GM12878 (cell line): ENCODE results near the gene DUSP8. TPM values are rescaled to one million over a fixed set of nuclear protein-coding genes. Genes with fewer than 3 reads are reported as not detected.

Experiments
- ATAC-seq: fragments of 200-7000 bp; cut with Tn5 transposase; 3 replicates; pipeline ENCODE4 v1.9.1; 2020; ENCODE audit warnings: mild to moderate bottlenecking, moderate library complexity
- BruUV-seq: library from RNA; stranded (reverse); fragments of 400-500 nt; replicated peaks from 2 replicates; lab custom pipeline; 2021; lab: Mats Ljungman, UMichigan
- CTCF ChIA-PET: fragments of 300-600 bp; sonication (Branson Sonifier 250); formaldehyde crosslinking; extraction: SDS; loops from one replicate; lab custom pipeline; 2021; ENCODE audit warnings: inconsistent platforms; lab: Yijun Ruan, JAX
- POLR2A ChIA-PET: fragments of 350-600 bp; formaldehyde crosslinking; extraction: SDS; loops from one replicate; lab custom pipeline; 2021; ENCODE audit warnings: inconsistent platforms; lab: Charles Lee
- RAD21 ChIA-PET: fragments of 300-600 bp; sonication (Branson Sonifier 250); formaldehyde crosslinking; loops from one replicate; lab custom pipeline; 2023; ENCODE audit warnings: antibody characterized with exemption; ENCODE audit not compliant: unreplicated experiment; lab: Charles Lee
- SMC1A ChIA-PET: fragments of 300-600 bp; sonication (Branson Sonifier 250); formaldehyde crosslinking; loops from one replicate; lab custom pipeline; 2023; ENCODE audit not compliant: unreplicated experiment, uncharacterized antibody; lab: Charles Lee
- DNase-seq: peaks from one replicate; pipeline ENCODE4 v3.0.0-alpha.2; 2011; ENCODE audit warnings: low read depth, low spot score
- FAIRE-seq: peaks from 3 replicates; lab custom pipeline; 2011; peaks lifted over from hg19 to GRCh38; lab: Jason Lieb, UNC
- H2AFZ ChIP-seq: 2 replicates; pipeline ENCODE4 v1.6.0; 2011; ENCODE audit warnings: low read depth, low read length, control low read depth; ENCODE audit not compliant: control insufficient read depth
- H3K27ac ChIP-seq: 2 replicates; pipeline ENCODE4 v1.5.1; 2011; ENCODE audit warnings: control low read depth; ENCODE audit not compliant: control insufficient read depth, insufficient read depth
- H3K27me3 ChIP-seq, 2 experiments: replicated peaks in 1 of 2; 2 replicates each; pipeline versions ENCODE4 v1.6.0 to v1.6.1; 2011; ENCODE audit warnings: low read length in 1 of 2; ENCODE audit not compliant: control insufficient read depth in 2 of 2, insufficient read depth in 2 of 2
- H3K36me3 ChIP-seq, 2 experiments: 2 replicates each; pipeline ENCODE4 v1.5.1; 2011; ENCODE audit warnings: low read length in 1 of 2; ENCODE audit not compliant: control insufficient read depth in 2 of 2, insufficient read depth in 2 of 2
- H3K4me1 ChIP-seq: 2 replicates; pipeline ENCODE4 v1.6.1; 2011; ENCODE audit warnings: mild to moderate bottlenecking, low read length, moderate library complexity, mixed read lengths; ENCODE audit not compliant: control insufficient read depth, insufficient read depth
- H3K4me2 ChIP-seq: 2 replicates; pipeline ENCODE4 v1.6.0; 2011; ENCODE audit warnings: control low read depth; ENCODE audit not compliant: control insufficient read depth, insufficient read depth
- H3K4me3 ChIP-seq: fragments of 200-600 bp; sonication (generic); 2 replicates; pipeline ENCODE4 v1.5.1; 2016
- H3K79me2 ChIP-seq: 2 replicates; pipeline ENCODE4 v1.6.0; 2011; ENCODE audit warnings: low read length; ENCODE audit not compliant: control insufficient read depth, insufficient read depth
- H3K9ac ChIP-seq: 2 replicates; pipeline ENCODE4 v1.8.0; 2011; ENCODE audit warnings: low read length, control low read depth, mixed read lengths; ENCODE audit not compliant: control insufficient read depth, insufficient read depth
- H3K9me3 ChIP-seq: replicated peaks from 3 replicates; pipeline ENCODE4 v1.5.1; 2011; ENCODE audit warnings: mild to moderate bottlenecking, low read length; ENCODE audit not compliant: control insufficient read depth, insufficient read depth
- H4K20me1 ChIP-seq: 2 replicates; pipeline ENCODE4 v1.6.0; 2011; ENCODE audit not compliant: control insufficient read depth, insufficient read depth
- ASH2L ChIP-seq: fragments of 300-600, 200-600 bp; sonication (generic); IDR thresholded peaks from 2 replicates; pipeline ENCODE4 v1.6.1; 2017; ENCODE audit warnings: low read depth, mild to moderate bottlenecking, borderline replicate concordance
- HCFC1 ChIP-seq: fragments of 150-350 bp; IDR thresholded peaks from 2 replicates; pipeline ENCODE4 v1.6.1; 2014; ENCODE audit warnings: low read length
- MTA3 ChIP-seq: IDR thresholded peaks from 2 replicates; pipeline ENCODE4 v1.6.1; 2012; ENCODE audit warnings: low read length, inconsistent platforms, borderline replicate concordance
- MYC ChIP-seq: IDR thresholded peaks from 2 replicates; pipeline ENCODE4 v1.6.1; 2011; ENCODE audit warnings: mild to moderate bottlenecking, low read length, moderate library complexity, inconsistent platforms; ENCODE audit not compliant: insufficient read depth, insufficient replicate concordance, insufficient read length, severe bottlenecking
- NRF1 ChIP-seq: conservative IDR thresholded peaks from 2 replicates; pipeline ENCODE4 v1.6.1; 2011; ENCODE audit warnings: mild to moderate bottlenecking, low read depth, low read length, improper control_type of control experiment
- SIN3A ChIP-seq: IDR thresholded peaks from 2 replicates; pipeline ENCODE4 v1.6.1; 2012; ENCODE audit warnings: low read depth, low read length, improper control_type of control experiment
- SMAD1 ChIP-seq: fragments of 450-650 bp; IDR thresholded peaks from 2 replicates; pipeline ENCODE4 v1.6.1; 2018; ENCODE audit warnings: mild to moderate bottlenecking, low read depth; ENCODE audit not compliant: partially characterized antibody
- SMARCA5 ChIP-seq: fragments of 450-650 bp; IDR thresholded peaks from 2 replicates; pipeline ENCODE4 v1.6.1; 2017; ENCODE audit warnings: mild to moderate bottlenecking
- SREBF1 ChIP-seq: IDR thresholded peaks from 2 replicates; pipeline ENCODE4 v1.6.1; 2012; ENCODE audit warnings: mild to moderate bottlenecking, low read length
- TAF1 ChIP-seq: IDR thresholded peaks from 2 replicates; pipeline ENCODE4 v1.6.1; 2011; ENCODE audit warnings: mild to moderate bottlenecking, low read depth, low read length, borderline replicate concordance
- ZBED1 ChIP-seq: IDR thresholded peaks from 2 replicates; pipeline ENCODE4 v1.6.1; 2016; ENCODE audit warnings: borderline replicate concordance
- ZNF24 ChIP-seq: fragments of 450-650 bp; IDR thresholded peaks from 2 replicates; pipeline ENCODE4 v1.6.1; 2017; ENCODE audit warnings: antibody characterized with exemption, mild to moderate bottlenecking
- ZSCAN29 ChIP-seq: fragments of 450-650 bp; IDR thresholded peaks from 2 replicates; pipeline ENCODE4 v1.6.1; 2017; ENCODE audit warnings: mild to moderate bottlenecking, moderate library complexity
- WGBS: methylation state at CpG from one replicate; pipeline ENCODE4 v1.1.6; 2016; ENCODE audit warnings: low lambda C conversion rate; ENCODE audit not compliant: insufficient replicate concordance, insufficient coverage; ENCODE audit errors: missing lambda C conversion rate; 5-methylcytosine and 5-hydroxymethylcytosine counted together
- in situ Hi-C: fragments of 300-500 bp; cut with MboI; formaldehyde crosslinking; loops from 9 replicates; pipeline ENCODE4 v1.14.3; 2018; ENCODE audit warnings: mixed read lengths
- intact Hi-C: fragments of 100-400 bp; cut with micrococcal nuclease; formaldehyde crosslinking; loops from one replicate; pipeline ENCODE4 v1.14.2; 2022; ENCODE audit not compliant: unreplicated experiment
- polyA plus RNA-seq, 11 experiments: library from polyadenylated mRNA; depleted of rRNA in 4 of 11; unstranded in 6 of 11; stranded (reverse) in 5 of 11; fragments of >200 nt; fragmentation: Nextera tagmentation in 4 of 11; fragmentation: Illumina TruSeq in 1 of 11; extraction: Ambion mirVana in 4 of 11; extraction: Trizol in 1 of 11; gene quantifications; 1 replicate in 1 of 11; 2 replicates in 10 of 11; pipeline versions ENCODE4 v1.2.1 to v1.2.3, GENCODE V29; 2011 to 2016; ENCODE audit warnings: inconsistent platforms in 2 of 11, missing spikeins in 2 of 11, low read depth in 1 of 11
- total RNA-seq, 4 experiments: library from RNA; depleted of rRNA in 3 of 4; stranded (reverse); fragments of >200 nt in 3 of 4; fragmentation: Illumina TruSeq in 1 of 4; extraction: Trizol in 1 of 4; gene quantifications; 2 replicates each; pipeline versions ENCODE4 v1.2.1 to v1.2.3, GENCODE V29; 2013 to 2021
- TF ChIP-seq, protein P1 (sequence below): IDR thresholded peaks from 2 replicates; pipeline ENCODE4 v1.6.1; 2012; ENCODE audit warnings: low read depth, low read length, improper control_type of control experiment
- TF ChIP-seq, protein P2 (sequence below): IDR thresholded peaks from 2 replicates; pipeline ENCODE4 v1.6.1; 2011; ENCODE audit warnings: borderline replicate concordance, low read depth, mild to moderate bottlenecking, moderate library complexity, mixed read lengths, low read length; ENCODE audit not compliant: insufficient read depth; ENCODE audit errors: extremely low read length
- TF ChIP-seq, protein P3 (sequence below): IDR thresholded peaks from 2 replicates; pipeline ENCODE4 v1.6.1; 2012; ENCODE audit warnings: low read depth, low read length, improper control_type of control experiment
- TF ChIP-seq, protein P4 (sequence below): fragments of 150-350 bp; IDR thresholded peaks from 2 replicates; pipeline ENCODE4 v1.6.1; 2014; ENCODE audit warnings: mild to moderate bottlenecking, low read depth, low read length

The DUSP8 gene
- total and polyA plus RNA-seq, 10 of the 15 experiments (the other 5 are each of a cell fraction or from before 2014, with no cell fraction given) = 0.04 to 1.7 (median 0.26) TPM; not detected in 6

DNA sequence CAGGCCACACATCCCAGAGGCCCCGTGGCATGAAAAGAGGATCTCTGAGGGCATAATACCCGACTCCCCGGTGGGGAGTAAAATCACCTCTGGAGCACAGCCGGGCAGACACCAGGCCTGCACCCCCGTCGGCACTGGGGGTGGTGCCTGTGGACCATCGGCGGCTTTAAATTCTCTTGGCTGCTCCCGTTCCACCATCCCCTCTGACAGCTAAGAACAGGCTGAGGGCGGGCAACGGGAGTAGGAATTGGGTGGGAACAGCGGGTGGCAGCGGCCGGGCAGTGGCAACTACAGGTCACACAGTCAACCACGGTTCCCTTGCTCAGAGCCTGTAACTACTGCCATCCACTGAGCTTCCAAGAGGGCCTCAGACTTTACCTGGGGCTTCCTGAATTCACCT lies 45.3 kb downstream of the DUSP8 start:
- Histone ChIP-seq H3K4me1 (peaks cover under 1% of the 10 kb centered on the region), H3K4me3 (no peak overlapping the region), H4K20me1 (no peaks in the 10 kb centered on the region), H3K4me2 (no peak overlapping the region), H3K27me3 (no peaks in the 10 kb centered on the region), H2AFZ (no peak overlapping the region), H3K79me2 (peaks cover 1% of the 10 kb centered on the region), H3K9ac (no peak overlapping the region), H3K9me3 (no peaks in the 10 kb centered on the region), H3K36me3 (peaks cover 0 to 1% of the 10 kb centered on the region in 2 experiments; a peak in 2 of 4 replicates), H3K27ac (no peak overlapping the region)
- intact Hi-C loops (no loop called here), in situ Hi-C loops (no loop called here)
- TF ChIP-seq, protein P1, sequence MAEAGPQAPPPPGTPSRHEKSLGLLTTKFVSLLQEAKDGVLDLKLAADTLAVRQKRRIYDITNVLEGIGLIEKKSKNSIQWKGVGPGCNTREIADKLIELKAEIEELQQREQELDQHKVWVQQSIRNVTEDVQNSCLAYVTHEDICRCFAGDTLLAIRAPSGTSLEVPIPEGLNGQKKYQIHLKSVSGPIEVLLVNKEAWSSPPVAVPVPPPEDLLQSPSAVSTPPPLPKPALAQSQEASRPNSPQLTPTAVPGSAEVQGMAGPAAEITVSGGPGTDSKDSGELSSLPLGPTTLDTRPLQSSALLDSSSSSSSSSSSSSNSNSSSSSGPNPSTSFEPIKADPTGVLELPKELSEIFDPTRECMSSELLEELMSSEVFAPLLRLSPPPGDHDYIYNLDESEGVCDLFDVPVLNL = no peak
- TF ChIP-seq MYC = no peak
- no peak for TF ChIP-seq SMAD1
- TF ChIP-seq TAF1 = no peak
- TF ChIP-seq MTA3 = no peak
- TF ChIP-seq ZSCAN29 = no peak
- no peak for TF ChIP-seq SREBF1
- no peak for TF ChIP-seq ZBED1
- no peak for TF ChIP-seq HCFC1
- TF ChIP-seq, protein P2, sequence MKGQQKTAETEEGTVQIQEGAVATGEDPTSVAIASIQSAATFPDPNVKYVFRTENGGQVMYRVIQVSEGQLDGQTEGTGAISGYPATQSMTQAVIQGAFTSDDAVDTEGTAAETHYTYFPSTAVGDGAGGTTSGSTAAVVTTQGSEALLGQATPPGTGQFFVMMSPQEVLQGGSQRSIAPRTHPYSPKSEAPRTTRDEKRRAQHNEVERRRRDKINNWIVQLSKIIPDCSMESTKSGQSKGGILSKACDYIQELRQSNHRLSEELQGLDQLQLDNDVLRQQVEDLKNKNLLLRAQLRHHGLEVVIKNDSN = no peak
- TF ChIP-seq SMARCA5 = no peak
- TF ChIP-seq ASH2L = no peak
- TF ChIP-seq SIN3A = no peak
- TF ChIP-seq, protein P3, sequence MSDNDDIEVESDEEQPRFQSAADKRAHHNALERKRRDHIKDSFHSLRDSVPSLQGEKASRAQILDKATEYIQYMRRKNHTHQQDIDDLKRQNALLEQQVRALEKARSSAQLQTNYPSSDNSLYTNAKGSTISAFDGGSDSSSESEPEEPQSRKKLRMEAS = no peak
- no peak for TF ChIP-seq ZNF24
- no peak for TF ChIP-seq NRF1
- TF ChIP-seq, protein P4, sequence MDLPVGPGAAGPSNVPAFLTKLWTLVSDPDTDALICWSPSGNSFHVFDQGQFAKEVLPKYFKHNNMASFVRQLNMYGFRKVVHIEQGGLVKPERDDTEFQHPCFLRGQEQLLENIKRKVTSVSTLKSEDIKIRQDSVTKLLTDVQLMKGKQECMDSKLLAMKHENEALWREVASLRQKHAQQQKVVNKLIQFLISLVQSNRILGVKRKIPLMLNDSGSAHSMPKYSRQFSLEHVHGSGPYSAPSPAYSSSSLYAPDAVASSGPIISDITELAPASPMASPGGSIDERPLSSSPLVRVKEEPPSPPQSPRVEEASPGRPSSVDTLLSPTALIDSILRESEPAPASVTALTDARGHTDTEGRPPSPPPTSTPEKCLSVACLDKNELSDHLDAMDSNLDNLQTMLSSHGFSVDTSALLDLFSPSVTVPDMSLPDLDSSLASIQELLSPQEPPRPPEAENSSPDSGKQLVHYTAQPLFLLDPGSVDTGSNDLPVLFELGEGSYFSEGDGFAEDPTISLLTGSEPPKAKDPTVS = no peak
- no TSS peak for BruUV-seq
- ChIA-PET SMC1A (no interaction called here), CTCF (interaction anchor here (0.8 kb wide), 1 partner anchor 20 kb away, joined by 4 read pairs; no protein-coding TSS in a partner anchor), RAD21 (no interaction called here), POLR2A (interaction anchor here (0.5 kb wide), 1 partner anchor 309 kb away, joined by 7 read pairs; no protein-coding TSS in a partner anchor)
- WGBS = 96% methylated on average over 15 of the region's 15 CpGs
- ATAC-seq (no peak), DNase-seq (no peak), FAIRE-seq (no peak)
